GM23248 (cell line): ENCODE data around the gene SERPINH1. TPM values are rescaled to one million over a fixed set of nuclear protein-coding genes. Genes with fewer than 3 reads are reported as not detected.

ENCODE experiments used
- DNase-seq: peaks from one replicate; pipeline ENCODE4 v3.0.0-alpha.2; 2015
- H2AFZ ChIP-seq: fragments of 200-600 bp; sonication (generic); 2 replicates; pipeline ENCODE4 v1.6.1; 2016; ENCODE audit warnings: antibody characterized with exemption
- H3F3A ChIP-seq: fragments of 200-600 bp; sonication (generic); 2 replicates; pipeline ENCODE4 v1.6.1; 2016; ENCODE audit warnings: mild to moderate bottlenecking, antibody characterized with exemption, mixed run types; ENCODE audit not compliant: insufficient read depth
- H3K27ac ChIP-seq: fragments of 200-600 bp; sonication (generic); 2 replicates; pipeline ENCODE4 v1.5.1; 2016; ENCODE audit warnings: mild to moderate bottlenecking
- H3K27me3 ChIP-seq: fragments of 200-600 bp; sonication (generic); replicated peaks from 2 replicates; pipeline ENCODE4 v1.6.1; 2016; ENCODE audit warnings: mild to moderate bottlenecking; ENCODE audit not compliant: insufficient read depth
- H3K36me3 ChIP-seq: fragments of 200-600 bp; sonication (generic); 2 replicates; pipeline ENCODE4 v1.6.1; 2016; ENCODE audit warnings: low read depth, mild to moderate bottlenecking
- H3K4me1 ChIP-seq: fragments of 200-600 bp; sonication (generic); 2 replicates; pipeline ENCODE4 v1.6.1; 2016; ENCODE audit warnings: mild to moderate bottlenecking; ENCODE audit not compliant: insufficient read depth
- H3K4me2 ChIP-seq: fragments of 200-600 bp; sonication (generic); one replicate; pipeline ENCODE4 v1.6.1; 2016; ENCODE audit warnings: mild to moderate bottlenecking; ENCODE audit not compliant: unreplicated experiment
- H3K4me3 ChIP-seq: fragments of 200-600 bp; sonication (generic); 2 replicates; pipeline ENCODE4 v1.5.1; 2016; ENCODE audit warnings: mild to moderate bottlenecking
- H3K79me2 ChIP-seq: fragments of 200-600 bp; sonication (generic); 2 replicates; pipeline ENCODE4 v1.6.1; 2016; ENCODE audit warnings: mild to moderate bottlenecking; ENCODE audit not compliant: insufficient read depth
- H3K9ac ChIP-seq: fragments of 200-600 bp; sonication (generic); 2 replicates; pipeline ENCODE4 v1.6.1; 2016; ENCODE audit warnings: mild to moderate bottlenecking
- H3K9me2 ChIP-seq: fragments of 200-600 bp; sonication (generic); 2 replicates; pipeline ENCODE4 v1.6.1; 2016; ENCODE audit warnings: mixed run types, mild to moderate bottlenecking, moderate library complexity; ENCODE audit not compliant: insufficient read depth
- H3K9me3 ChIP-seq: fragments of 200-600 bp; sonication (generic); one replicate; pipeline ENCODE4 v1.6.1; 2017; ENCODE audit warnings: low read depth
- H4K20me1 ChIP-seq: fragments of 200-600 bp; sonication (generic); 2 replicates; pipeline ENCODE4 v1.6.0; 2016; ENCODE audit not compliant: insufficient read depth
- EZH2 ChIP-seq: fragments of 200-600 bp; sonication (generic); IDR thresholded peaks from 2 replicates; pipeline ENCODE4 v1.6.1; 2018; ENCODE audit warnings: antibody characterized with exemption, mild to moderate bottlenecking; ENCODE audit not compliant: insufficient read depth, poor library complexity, severe bottlenecking
- EZH2phosphoT487 ChIP-seq: fragments of 200-600 bp; sonication (generic); IDR thresholded peaks from 2 replicates; pipeline ENCODE4 v1.6.1; 2018; ENCODE audit warnings: antibody characterized with exemption, moderate library complexity, mild to moderate bottlenecking, low read depth; ENCODE audit not compliant: insufficient read depth
- WGBS, 2 experiments: methylation state at CpG; one replicate each; pipeline ENCODE4 v1.1.6; 2015 to 2017; ENCODE audit warnings: low lambda C conversion rate in 2 of 2, low coverage in 1 of 2; ENCODE audit errors: missing lambda C conversion rate in 2 of 2; 5-methylcytosine and 5-hydroxymethylcytosine counted together
- in situ Hi-C: fragments of 300-500 bp; cut with MboI; formaldehyde crosslinking; loops from 2 replicates; pipeline ENCODE4 v1.15.0; 2020
- polyA plus RNA-seq: library from polyadenylated mRNA; unstranded; fragments of >200 nt; fragmentation: Nextera tagmentation; extraction: Ambion mirVana; gene quantifications from 2 replicates; pipeline ENCODE4 v1.2.1, GENCODE V29; 2016
- total RNA-seq: library from RNA; depleted of rRNA; stranded (reverse); fragments of >200 nt; shearing (Covaris generic); gene quantifications from 2 replicates; pipeline ENCODE4 v1.2.3, GENCODE V29; 2014

Gene SERPINH1
- total and polyA plus RNA-seq, 2 experiments from 2014 or later = 520 to 1,872 TPM

- no peak overlapping the region for H3K27ac ChIP-seq
- no peak for TF ChIP-seq EZH2phosphoT487
- no peak for TF ChIP-seq EZH2
- H3K4me3 ChIP-seq = no peak overlapping the region
- H3K27me3 ChIP-seq = no peaks in the 10 kb centered on the region
- DNase-seq = no peak
- peaks cover 21% of the 10 kb centered on the region for H3F3A ChIP-seq
- H3K9me3 ChIP-seq = no peaks in the 10 kb centered on the region
- no peak overlapping the region for H3K9ac ChIP-seq
- no peaks in the 10 kb centered on the region for H3K9me2 ChIP-seq
- no peaks in the 10 kb centered on the region for H3K36me3 ChIP-seq
- H2AFZ ChIP-seq = no peak overlapping the region
- H3K79me2 ChIP-seq = no peaks in the 10 kb centered on the region
- WGBS, 2 experiments = 93 to 98% methylated on average over 7 of the region's 7 CpGs
- peaks cover 25% of the 10 kb centered on the region for H3K4me1 ChIP-seq
- in situ Hi-C loops = no loop called here
- H4K20me1 ChIP-seq = no peaks in the 10 kb centered on the region
- no peak overlapping the region for H3K4me2 ChIP-seq
Observed at GRCh38 chr11:75601494-75601893, 39.4 kb downstream of the SERPINH1 start.

DNA sequence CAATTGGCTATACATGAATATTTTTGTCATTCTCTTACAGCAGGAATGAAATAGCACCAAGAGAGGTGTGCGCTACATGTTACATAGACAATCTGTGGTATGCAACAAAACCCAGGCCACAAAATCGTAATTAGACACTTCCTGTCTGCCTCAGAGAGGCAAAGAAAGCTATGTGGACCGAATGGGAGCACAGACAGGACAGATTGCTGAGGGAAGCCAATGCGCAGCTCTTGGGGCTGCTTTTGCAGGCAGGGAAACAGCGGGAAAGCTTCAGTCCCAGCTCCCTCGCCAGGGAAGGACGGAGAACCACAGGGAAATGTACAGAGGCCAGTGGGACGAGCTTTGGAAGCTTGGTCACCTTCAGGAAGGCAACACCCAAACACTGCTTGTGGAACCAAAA, 40.9 kb downstream of the SERPINH1 start:
- H3K9ac ChIP-seq = no peak overlapping the region
- H3K9me2 ChIP-seq = no peaks in the 10 kb centered on the region
- WGBS, 2 experiments = 81 to 83% methylated on average over 8 of the region's 8 CpGs
- H2AFZ ChIP-seq = no peak overlapping the region
- H3K9me3 ChIP-seq = no peaks in the 10 kb centered on the region
- no peaks in the 10 kb centered on the region for H4K20me1 ChIP-seq
- H3K36me3 ChIP-seq = no peaks in the 10 kb centered on the region
- in situ Hi-C loops = no loop called here
- peaks cover 25% of the 10 kb centered on the region for H3K4me1 ChIP-seq
- H3K4me2 ChIP-seq = peak overlapping the region; percentile 85
- no peaks in the 10 kb centered on the region for H3K27me3 ChIP-seq
- H3K4me3 ChIP-seq = no peak overlapping the region
- no peak for DNase-seq
- TF ChIP-seq EZH2 = no peak
- TF ChIP-seq EZH2phosphoT487 = no peak
- no peaks in the 10 kb centered on the region for H3K79me2 ChIP-seq
- H3K27ac ChIP-seq = peak overlapping the region; percentile 98; the same call in 1 of the 2 replicates
- H3F3A ChIP-seq = peaks cover 21% of the 10 kb centered on the region

- TF ChIP-seq EZH2 = no peak
- TF ChIP-seq EZH2phosphoT487 = no peak
- in situ Hi-C loops = no loop called here
- WGBS, 2 experiments = 2 to 3% methylated on average over 16 of the region's 16 CpGs
- Histone ChIP-seq H3K36me3 (no peaks in the 10 kb centered on the region), H2AFZ (peak overlapping the region; percentile 87), H3K4me2 (peak overlapping the region; percentile 85), H4K20me1 (no peaks in the 10 kb centered on the region), H3K27ac (peak overlapping the region; percentile 98), H3K4me1 (peaks cover 25% of the 10 kb centered on the region), H3K4me3 (peak overlapping the region; percentile 64), H3K9ac (peak overlapping the region; percentile 81), H3K9me3 (no peaks in the 10 kb centered on the region), H3K79me2 (no peaks in the 10 kb centered on the region), H3K27me3 (no peaks in the 10 kb centered on the region), H3K9me2 (no peaks in the 10 kb centered on the region), H3F3A (peaks cover 21% of the 10 kb centered on the region)
- DNase-seq = peak; percentile 96
Observed at GRCh38 chr11:75603791-75604736, 42.0 kb downstream of the SERPINH1 start.

- H3F3A ChIP-seq = peaks cover 21% of the 10 kb centered on the region
- H3K27me3 ChIP-seq = no peaks in the 10 kb centered on the region
- H2AFZ ChIP-seq = no peak overlapping the region
- 81 to 84% methylated on average over 8 of the region's 8 CpGs for WGBS, 2 experiments
- H4K20me1 ChIP-seq = no peaks in the 10 kb centered on the region
- peaks cover 25% of the 10 kb centered on the region for H3K4me1 ChIP-seq
- H3K36me3 ChIP-seq = no peaks in the 10 kb centered on the region
- no peak overlapping the region for H3K9ac ChIP-seq
- H3K4me2 ChIP-seq = no peak overlapping the region
- no peak overlapping the region for H3K27ac ChIP-seq
- DNase-seq = no peak
- no peaks in the 10 kb centered on the region for H3K9me3 ChIP-seq
- TF ChIP-seq EZH2 (no peak), EZH2phosphoT487 (no peak)
- no peaks in the 10 kb centered on the region for H3K9me2 ChIP-seq
- H3K4me3 ChIP-seq = no peak overlapping the region
- H3K79me2 ChIP-seq = no peaks in the 10 kb centered on the region
- in situ Hi-C loops = no loop called here
Observed at GRCh38 chr11:75606099-75606498, 44.0 kb downstream of the SERPINH1 start.
